Stimulated activated CD8-positive, alpha-beta memory T cell treated with anti-CD3 and anti-CD28 coated beads, Interleukin-15, amount 100 ng/mL, for 24 hours (primary cell): ENCODE measurements around the gene FABP2.
"Not testable (repeated sequence)": the region's sequence is repeated elsewhere in the genome, so short reads cannot be mapped to it uniquely, and the experiment has no call there.

Experiments used
- DNase-seq: peaks from one replicate; pipeline ENCODE4 v3.0.0-alpha.2; 2020; ENCODE audit warnings: low read depth

The FABP2 gene

GRCh38 chr4:119310826-119311225, 11.1 kb downstream of the FABP2 start:
- DNase-seq: no peak

GRCh38 chr4:119307606-119308005, 14.3 kb downstream of the FABP2 start:
- DNase-seq: no peak

GRCh38 chr4:119304431-119304830, 17.5 kb downstream of the FABP2 start:
- DNase-seq: no peak

- DNase-seq: no peak
These were observed 18.2 kb downstream of the FABP2 start for GRCh38 chr4:119303587-119304305.

- no peak for DNase-seq
These were observed 19.7 kb downstream of the FABP2 start for GRCh38 chr4:119302073-119302832.

- peak; percentile 80 for DNase-seq
These were observed 21.6 kb downstream of the FABP2 start for GRCh38 chr4:119300101-119300978.

GRCh38 chr4:119299741-119300100, 22.2 kb downstream of the FABP2 start:
- no peak for DNase-seq

- DNase-seq: no peak
These were observed 22.7 kb downstream of the FABP2 start for GRCh38 chr4:119299260-119299671.

GRCh38 chr4:119297795-119298194, 24.1 kb downstream of the FABP2 start:
- no peak for DNase-seq

- DNase-seq: no peak
These were observed 25.6 kb downstream of the FABP2 start for GRCh38 chr4:119296356-119296755.

- DNase-seq: no peak
These were observed 31.3 kb downstream of the FABP2 start for GRCh38 chr4:119290598-119290997.

GRCh38 chr4:119289313-119289712, 32.6 kb downstream of the FABP2 start:
- DNase-seq: no peak

GRCh38 chr4:119286377-119287002, 35.4 kb downstream of the FABP2 start:
- DNase-seq: no peak

GRCh38 chr4:119284876-119285780, 36.8 kb downstream of the FABP2 start:
- no peak for DNase-seq

- DNase-seq: no peak
These were observed 40.5 kb downstream of the FABP2 start for GRCh38 chr4:119281393-119281792.

GRCh38 chr4:119279945-119280344, 42.0 kb downstream of the FABP2 start:
- not testable (repeated sequence) for DNase-seq

GRCh38 chr4:119279541-119279940, 42.4 kb downstream of the FABP2 start:
- not testable (repeated sequence) for DNase-seq

GRCh38 chr4:119271361-119272085, 50.4 kb downstream of the FABP2 start:
- no peak for DNase-seq

GRCh38 chr4:119268466-119268865, 53.5 kb downstream of the FABP2 start:
- no peak for DNase-seq
